T-helper 2 cell treated with Interferon-gamma antibody and Interleukin-4, amounts not matched to agents 5 μg/mL and 100 μg/mL, for 36 hours (primary cell): ENCODE results near the gene FOXC1.
A peak's percentile ranks its signal among the peaks of the same experiment; 100 is the strongest.

Experiments used
- DNase-seq: peaks from one replicate; pipeline ENCODE4 v3.0.0; 2021; ENCODE audit warnings: low spot score
- H3K27ac Mint-ChIP-seq: one replicate; pipeline ENCODE4 v1.8.0; 2021; ENCODE audit warnings: mild to moderate bottlenecking, mixed read lengths
- H3K27me3 Mint-ChIP-seq: one replicate; pipeline ENCODE4 v1.8.0; 2021; ENCODE audit warnings: low read depth, mixed read lengths
- H3K36me3 Mint-ChIP-seq: one replicate; pipeline ENCODE4 v1.8.0; 2021; ENCODE audit warnings: low read depth, mixed read lengths
- H3K4me1 Mint-ChIP-seq: one replicate; pipeline ENCODE4 v1.8.0; 2021; ENCODE audit warnings: low read depth, mixed read lengths
- H3K4me3 Mint-ChIP-seq: one replicate; pipeline ENCODE4 v1.8.0; 2022; ENCODE audit warnings: mild to moderate bottlenecking, moderate library complexity, mixed read lengths
- H3K9me3 Mint-ChIP-seq: one replicate; pipeline ENCODE4 v1.8.0; 2021; ENCODE audit warnings: mixed read lengths

The FOXC1 gene

DNA sequence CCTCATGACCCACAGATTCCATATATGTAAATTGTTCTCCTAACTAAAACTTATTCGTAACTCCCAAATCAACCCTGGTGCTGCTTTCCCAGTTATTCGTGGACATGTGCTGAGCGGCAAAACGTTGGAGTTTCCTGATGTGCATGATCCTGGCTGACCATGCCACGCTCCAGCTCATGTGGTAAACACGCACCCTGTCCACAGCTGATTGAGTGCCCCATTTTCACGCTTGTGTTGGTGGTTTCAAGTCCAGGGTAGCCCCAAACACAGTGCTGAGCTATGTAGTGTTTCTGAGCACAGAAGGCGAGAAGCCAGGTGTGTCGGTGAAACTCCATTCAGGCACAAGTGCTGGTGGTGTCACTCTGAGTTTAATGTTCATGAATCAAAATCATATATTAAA, 19.1 kb upstream of the FOXC1 start:
- Mint-ChIP-seq H3K36me3 (no peaks in the 10 kb centered on the region), H3K27me3 (peaks cover 25% of the 10 kb centered on the region), H3K4me3 (no peak overlapping the region), H3K9me3 (no peaks in the 10 kb centered on the region), H3K27ac (no peak overlapping the region), H3K4me1 (no peaks in the 10 kb centered on the region)
- no peak for DNase-seq

DNA sequence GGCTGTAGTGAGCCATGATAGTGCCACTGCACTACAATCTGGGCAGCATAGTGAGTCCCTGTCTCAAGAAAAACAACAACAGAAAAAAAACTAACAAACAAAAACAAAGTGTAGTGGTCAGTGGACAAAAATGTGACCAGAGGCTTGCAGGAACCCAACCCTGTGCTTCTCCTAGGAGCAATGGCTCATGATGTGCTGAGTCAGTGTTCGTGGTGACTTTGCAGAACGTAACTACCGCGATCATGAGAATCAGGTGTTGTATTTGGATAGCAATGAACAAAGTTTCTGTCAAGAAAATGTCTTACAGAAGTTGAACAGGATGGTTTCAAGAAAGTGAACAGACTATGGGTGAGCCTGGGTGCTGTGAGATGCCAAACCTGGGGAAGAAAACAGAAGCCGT, 18.5 kb upstream of the FOXC1 start:
- H3K4me1 Mint-ChIP-seq: peaks cover 2% of the 10 kb centered on the region
- H3K27me3 Mint-ChIP-seq: peaks cover 29% of the 10 kb centered on the region
- no peaks in the 10 kb centered on the region for H3K36me3 Mint-ChIP-seq
- no peak for DNase-seq
- H3K4me3 Mint-ChIP-seq: no peak overlapping the region
- H3K9me3 Mint-ChIP-seq: no peaks in the 10 kb centered on the region
- no peak overlapping the region for H3K27ac Mint-ChIP-seq

DNA sequence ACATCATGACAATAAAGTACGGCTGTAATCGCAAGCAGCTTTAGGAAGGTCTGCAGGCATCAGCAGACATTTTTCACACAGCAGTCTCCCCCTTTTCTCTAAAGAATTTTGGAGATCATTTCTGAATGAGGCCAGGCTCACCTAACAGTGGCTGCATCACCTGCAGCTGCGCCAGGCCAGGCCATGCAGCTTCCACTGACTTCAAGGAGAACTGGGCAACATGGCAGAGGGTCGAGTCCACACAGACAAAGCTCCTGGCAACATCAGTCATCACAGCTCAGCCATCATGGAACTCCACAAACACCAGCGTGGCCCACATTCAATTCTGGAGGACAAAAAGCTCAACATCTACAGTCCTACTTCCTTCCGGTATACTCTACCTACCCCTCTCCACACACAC, 17.8 kb upstream of the FOXC1 start:
- DNase-seq: no peak
- Mint-ChIP-seq H3K27me3 (peaks cover 36% of the 10 kb centered on the region), H3K36me3 (no peaks in the 10 kb centered on the region), H3K4me1 (peaks cover 2% of the 10 kb centered on the region), H3K4me3 (no peak overlapping the region), H3K27ac (no peak overlapping the region), H3K9me3 (no peaks in the 10 kb centered on the region)

DNA sequence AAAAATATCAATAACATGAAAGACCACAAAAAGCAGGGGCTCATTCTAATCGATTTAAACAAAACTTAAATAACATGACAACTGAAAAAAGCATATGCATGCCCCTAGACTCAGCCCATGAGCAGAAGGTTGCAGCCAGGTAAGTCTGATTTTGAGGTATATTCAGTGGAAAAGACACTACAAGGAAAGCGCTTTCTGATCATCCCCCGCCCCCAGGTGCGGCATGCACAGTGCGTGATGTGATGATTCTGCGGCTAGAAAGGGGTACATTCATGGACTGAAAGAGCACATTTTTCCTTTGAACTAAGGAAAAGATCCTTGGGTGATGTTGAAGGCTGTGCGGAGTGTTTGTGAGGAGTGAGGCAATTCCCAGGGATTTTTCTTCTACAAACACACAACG, 16.9 kb upstream of the FOXC1 start:
- H3K4me1 Mint-ChIP-seq: peaks cover 2% of the 10 kb centered on the region
- H3K36me3 Mint-ChIP-seq: no peaks in the 10 kb centered on the region
- no peak overlapping the region for H3K4me3 Mint-ChIP-seq
- H3K27ac Mint-ChIP-seq: no peak overlapping the region
- no peak for DNase-seq
- peaks cover 41% of the 10 kb centered on the region for H3K27me3 Mint-ChIP-seq
- H3K9me3 Mint-ChIP-seq: no peaks in the 10 kb centered on the region

DNA sequence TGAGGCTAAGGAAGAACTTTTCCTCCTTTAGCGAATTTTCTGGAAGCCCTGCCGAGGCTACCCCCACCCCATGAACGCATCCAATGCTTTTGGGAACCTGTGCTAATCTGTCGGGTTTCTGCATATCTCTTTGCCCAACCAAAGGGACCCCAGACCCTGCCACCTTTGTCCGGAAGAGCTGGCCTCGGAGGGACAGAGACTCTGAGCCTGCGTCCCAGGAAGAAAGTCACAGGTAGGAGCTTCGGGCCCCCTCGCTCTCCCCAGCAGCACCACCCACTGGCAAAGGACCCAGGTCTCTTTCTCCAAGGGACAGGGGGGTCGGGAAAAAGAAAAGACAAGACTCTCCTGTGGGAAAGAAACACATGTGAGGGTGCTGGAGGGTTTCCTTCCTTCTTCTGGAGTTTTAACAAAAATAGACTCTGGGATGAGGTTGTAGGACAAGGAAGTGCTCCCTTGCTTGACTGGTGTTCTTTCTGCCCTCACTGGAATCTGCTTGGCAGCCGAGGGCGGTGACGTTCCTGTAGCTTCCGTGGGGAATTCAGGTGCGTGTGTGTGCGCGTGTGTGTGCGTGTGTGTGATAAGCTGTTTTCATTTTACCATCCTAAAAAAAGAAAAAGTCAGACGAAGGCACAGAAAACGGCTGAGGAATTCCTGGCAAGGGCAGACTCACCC, 16.3 kb upstream of the FOXC1 start:
- Mint-ChIP-seq H3K4me3 (no peak overlapping the region), H3K36me3 (no peaks in the 10 kb centered on the region), H3K27me3 (peaks cover 46% of the 10 kb centered on the region), H3K9me3 (no peaks in the 10 kb centered on the region), H3K27ac (no peak overlapping the region), H3K4me1 (peaks cover 2% of the 10 kb centered on the region)
- no peak for DNase-seq

DNA sequence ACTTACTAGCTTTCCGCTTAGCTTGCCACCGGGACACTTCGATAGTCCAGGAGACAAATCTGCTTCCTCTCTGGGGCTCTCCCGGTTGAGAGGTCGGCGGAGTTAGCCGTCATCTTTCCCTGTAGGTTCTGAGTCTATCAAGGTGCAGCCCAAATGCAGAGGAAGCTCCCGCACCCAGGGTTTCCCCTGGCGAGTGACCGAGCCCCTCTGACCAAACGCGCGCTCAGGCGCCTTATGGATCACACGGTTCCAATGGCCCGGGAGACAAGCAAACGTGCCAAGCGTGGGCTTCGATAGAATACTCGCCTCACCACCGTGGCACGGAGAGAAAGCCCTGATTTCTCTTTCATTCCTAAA, 15.8 kb upstream of the FOXC1 start:
- H3K27me3 Mint-ChIP-seq: peaks cover 48% of the 10 kb centered on the region
- H3K27ac Mint-ChIP-seq: no peak overlapping the region
- no peak for DNase-seq
- no peak overlapping the region for H3K4me3 Mint-ChIP-seq
- no peaks in the 10 kb centered on the region for H3K36me3 Mint-ChIP-seq
- H3K4me1 Mint-ChIP-seq: peaks cover 2% of the 10 kb centered on the region
- H3K9me3 Mint-ChIP-seq: no peaks in the 10 kb centered on the region

DNA sequence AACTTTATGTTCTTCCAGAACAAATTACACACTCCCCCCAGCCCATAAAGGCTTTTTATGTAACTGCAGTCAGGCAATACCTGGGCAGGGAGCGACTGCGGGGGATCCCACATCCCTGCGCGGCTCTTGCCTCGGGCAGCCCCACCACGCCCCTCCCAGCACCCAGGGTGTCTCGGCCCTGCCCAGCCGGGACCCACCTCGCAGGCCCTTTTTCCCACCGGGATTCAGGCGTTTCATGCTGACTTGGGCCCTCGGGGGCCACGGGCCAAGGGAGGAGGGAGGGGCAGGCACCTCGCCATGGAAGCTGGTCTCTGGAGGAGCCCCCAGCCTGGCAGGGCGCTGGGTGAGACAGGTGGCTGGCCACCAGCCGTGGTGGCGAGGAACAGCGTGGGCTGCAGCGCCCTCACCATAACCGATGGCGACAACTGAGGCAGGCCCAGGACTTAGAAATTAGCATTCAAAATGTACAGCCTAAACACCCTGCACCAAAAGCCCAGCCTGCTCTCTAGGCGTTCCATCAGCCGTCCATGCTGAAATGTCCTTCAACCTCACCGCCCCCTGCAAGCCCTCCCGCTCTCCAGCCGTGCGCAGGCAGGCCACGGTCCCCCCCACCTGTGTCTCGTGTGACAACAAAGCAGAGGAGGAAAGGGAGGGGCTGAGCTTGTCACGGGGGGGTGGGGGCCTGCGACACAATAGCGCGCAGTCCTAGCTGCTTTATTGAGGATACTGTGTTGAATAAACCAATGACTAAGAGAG, 15.1 kb upstream of the FOXC1 start:
- no peaks in the 10 kb centered on the region for H3K9me3 Mint-ChIP-seq
- no peaks in the 10 kb centered on the region for H3K36me3 Mint-ChIP-seq
- no peak overlapping the region for H3K27ac Mint-ChIP-seq
- no peak for DNase-seq
- peaks cover 48% of the 10 kb centered on the region for H3K27me3 Mint-ChIP-seq
- no peak overlapping the region for H3K4me3 Mint-ChIP-seq
- H3K4me1 Mint-ChIP-seq: peaks cover 2% of the 10 kb centered on the region

DNA sequence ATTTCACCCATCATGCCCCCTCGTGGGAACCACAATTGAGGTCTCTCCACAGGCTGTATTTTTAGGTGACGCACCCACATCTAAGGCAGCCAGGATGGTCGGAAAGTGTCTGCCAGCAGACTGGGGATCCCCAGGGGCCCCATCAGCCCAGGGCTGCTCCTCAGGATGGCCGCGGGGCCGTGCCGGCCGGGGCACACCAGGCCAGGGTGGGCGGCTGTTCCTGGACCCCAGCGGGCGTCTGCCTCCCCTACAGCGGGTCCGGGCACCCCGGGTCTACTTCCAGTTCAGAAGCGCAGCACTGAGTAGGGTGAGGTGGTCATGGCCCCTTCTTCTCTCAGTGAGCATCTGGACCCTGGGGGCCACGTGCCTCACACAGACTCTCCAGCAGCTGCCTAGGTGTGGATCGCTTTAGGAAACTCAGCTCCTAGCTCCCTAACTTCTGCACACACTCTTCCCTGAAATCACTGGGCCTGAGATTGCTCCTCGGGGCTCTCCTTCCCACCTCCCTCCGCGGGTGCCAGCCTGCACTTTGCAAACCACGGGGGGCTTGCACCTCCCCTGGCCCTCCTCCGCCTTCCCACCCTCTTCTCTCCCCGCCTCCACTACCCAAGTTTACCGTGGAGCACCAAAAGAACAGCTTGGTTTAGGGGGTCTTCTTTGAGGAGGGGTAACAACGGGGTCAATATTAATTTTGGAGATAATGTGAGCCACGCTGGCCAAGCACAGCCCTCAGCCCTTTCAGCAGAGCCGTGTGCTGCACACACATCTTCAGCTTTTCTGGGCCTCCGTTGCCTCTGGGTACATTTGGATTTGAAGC, 14.2 kb upstream of the FOXC1 start:
- no peak overlapping the region for H3K27ac Mint-ChIP-seq
- H3K4me1 Mint-ChIP-seq: peaks cover 2% of the 10 kb centered on the region
- peaks cover 54% of the 10 kb centered on the region for H3K27me3 Mint-ChIP-seq
- no peaks in the 10 kb centered on the region for H3K36me3 Mint-ChIP-seq
- H3K9me3 Mint-ChIP-seq: no peaks in the 10 kb centered on the region
- no peak for DNase-seq
- no peak overlapping the region for H3K4me3 Mint-ChIP-seq

DNA sequence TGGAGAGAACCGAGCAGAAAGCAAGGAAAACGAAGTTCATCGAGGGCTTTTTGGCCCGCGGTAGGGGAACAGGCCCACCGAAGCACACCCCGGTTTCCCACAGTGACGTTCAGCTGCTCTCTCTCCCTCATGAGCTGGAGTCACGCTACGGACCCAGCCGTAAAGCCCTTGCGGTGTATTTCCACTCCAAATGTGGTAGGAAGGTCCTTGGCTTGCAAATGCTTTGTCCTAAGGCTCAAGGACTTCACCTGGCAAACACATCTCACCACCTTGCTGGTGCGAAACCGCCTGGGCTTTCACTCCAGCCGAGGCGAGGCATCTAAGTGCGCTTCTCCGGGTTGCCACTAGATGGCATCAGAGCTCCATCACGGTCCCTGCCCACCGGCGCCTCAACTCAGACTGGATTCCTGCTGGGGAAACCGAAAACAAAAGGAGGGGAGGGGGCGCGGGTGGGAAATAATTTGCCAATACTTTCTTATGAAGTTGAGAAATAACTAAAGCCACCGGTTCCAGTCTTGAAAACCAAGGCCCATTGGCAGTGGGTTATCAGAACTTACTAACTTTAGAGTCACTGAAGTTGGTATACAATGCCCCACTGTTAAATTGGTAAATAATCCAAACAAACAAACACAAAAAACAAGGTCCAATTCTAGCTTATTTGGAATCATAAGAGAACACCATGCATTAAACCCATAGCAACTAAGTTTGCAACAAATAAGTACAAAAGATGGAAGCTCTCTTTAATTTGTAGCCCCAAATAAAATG, 13.4 kb upstream of the FOXC1 start:
- H3K9me3 Mint-ChIP-seq: no peaks in the 10 kb centered on the region
- no peak overlapping the region for H3K27ac Mint-ChIP-seq
- DNase-seq: peak; percentile 40
- peaks cover 2% of the 10 kb centered on the region for H3K4me1 Mint-ChIP-seq
- peaks cover 62% of the 10 kb centered on the region for H3K27me3 Mint-ChIP-seq
- no peak overlapping the region for H3K4me3 Mint-ChIP-seq
- H3K36me3 Mint-ChIP-seq: no peaks in the 10 kb centered on the region

DNA sequence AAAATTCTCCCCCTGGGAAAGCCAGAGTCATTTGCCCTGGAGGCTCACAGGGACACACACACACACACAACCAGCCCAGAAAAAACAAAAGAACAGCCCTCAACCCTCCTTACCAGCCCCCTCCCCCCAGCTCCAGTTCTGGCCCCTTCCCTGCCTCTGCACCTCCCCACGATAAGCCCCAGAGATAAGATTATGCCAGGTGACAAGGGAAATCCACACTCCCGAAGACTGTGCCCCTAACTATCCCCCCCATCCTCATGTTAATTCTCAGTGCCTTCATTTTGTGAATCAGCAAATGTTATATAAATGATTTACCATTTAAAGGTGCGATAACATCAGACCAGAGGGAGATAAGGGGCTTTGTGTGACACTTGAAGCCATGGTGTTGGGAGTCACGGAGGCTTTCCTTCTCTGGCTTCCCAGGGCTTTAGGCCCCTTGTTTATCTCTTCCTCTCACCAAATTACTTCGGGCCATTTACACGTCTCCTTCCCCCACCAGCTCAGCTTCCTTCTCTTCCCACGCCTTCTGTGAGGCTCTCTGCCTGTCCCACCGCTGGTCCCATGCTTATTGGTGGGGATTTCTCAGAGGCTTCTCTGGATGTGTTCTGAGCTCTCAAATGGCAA, 12.5 kb upstream of the FOXC1 start:
- H3K4me3 Mint-ChIP-seq: no peak overlapping the region
- H3K9me3 Mint-ChIP-seq: no peaks in the 10 kb centered on the region
- H3K4me1 Mint-ChIP-seq: peaks cover 2% of the 10 kb centered on the region
- H3K27me3 Mint-ChIP-seq: peaks cover 68% of the 10 kb centered on the region
- no peak for DNase-seq
- no peaks in the 10 kb centered on the region for H3K36me3 Mint-ChIP-seq
- no peak overlapping the region for H3K27ac Mint-ChIP-seq

DNA sequence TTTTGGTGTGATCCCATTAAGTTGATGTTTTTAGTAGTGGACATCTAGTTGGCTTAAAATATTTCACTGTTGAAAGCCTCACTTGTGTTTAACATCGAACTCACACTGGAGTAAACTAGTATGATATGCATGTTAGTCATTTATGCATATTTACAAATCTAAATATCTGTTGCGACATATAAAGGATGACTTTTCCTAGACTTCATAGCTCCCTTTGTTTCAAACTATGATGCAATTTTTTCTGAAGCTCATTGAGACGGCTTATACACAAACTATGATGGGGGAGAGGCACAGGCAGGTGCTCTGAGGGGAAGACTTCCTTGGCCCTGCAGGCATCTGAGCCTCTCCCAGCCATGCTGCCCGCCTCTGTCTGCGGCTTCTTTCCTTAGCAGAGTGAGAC, 11.8 kb upstream of the FOXC1 start:
- Mint-ChIP-seq H3K27ac (no peak overlapping the region), H3K9me3 (no peaks in the 10 kb centered on the region), H3K36me3 (no peaks in the 10 kb centered on the region), H3K4me1 (peaks cover 2% of the 10 kb centered on the region), H3K27me3 (peaks cover 71% of the 10 kb centered on the region), H3K4me3 (no peak overlapping the region)
- DNase-seq: no peak

DNA sequence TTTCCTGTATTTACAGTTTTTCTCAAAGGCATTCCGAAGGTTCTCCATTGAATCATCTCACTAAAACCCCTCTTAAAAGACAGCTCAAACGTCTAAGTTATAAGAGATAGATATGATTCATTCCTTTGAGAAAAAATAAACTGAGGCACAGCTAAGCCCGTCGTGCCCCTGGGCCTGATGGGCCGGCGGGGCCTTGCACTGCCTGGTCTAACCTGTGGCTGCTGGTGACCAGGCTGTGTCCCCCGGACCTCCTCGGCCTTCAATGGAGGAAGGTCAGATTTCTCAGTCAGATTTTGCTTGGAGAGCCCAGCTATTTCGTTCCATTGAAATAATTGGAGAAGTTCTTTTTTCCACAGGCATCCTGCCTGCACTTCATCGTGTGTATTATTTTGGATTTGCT, 11.3 kb upstream of the FOXC1 start:
- no peak overlapping the region for H3K4me3 Mint-ChIP-seq

DNA sequence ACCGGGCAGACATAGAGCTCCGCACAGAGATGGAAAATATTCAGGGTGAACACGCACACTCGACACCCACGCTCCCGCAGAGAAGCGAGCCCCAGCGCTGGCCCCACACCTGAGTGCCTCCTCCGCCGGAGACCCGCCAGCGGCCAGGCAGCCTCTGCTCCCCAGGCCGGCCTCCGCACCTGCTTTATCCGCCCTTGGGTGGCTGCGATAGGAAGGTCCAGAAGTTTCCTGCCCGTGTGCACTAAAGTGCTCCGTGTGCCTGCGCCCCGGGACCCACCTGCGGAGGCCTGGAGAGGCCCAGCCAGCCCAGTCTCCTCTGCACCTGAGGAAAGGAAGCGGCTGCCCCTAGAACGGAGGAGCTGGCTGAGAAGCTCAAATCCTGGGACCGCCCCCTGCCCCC, 10.8 kb upstream of the FOXC1 start:
- no peaks in the 10 kb centered on the region for H3K36me3 Mint-ChIP-seq
- H3K27ac Mint-ChIP-seq: no peak overlapping the region
- H3K4me3 Mint-ChIP-seq: no peak overlapping the region
- peaks cover 2% of the 10 kb centered on the region for H3K4me1 Mint-ChIP-seq
- peaks cover 77% of the 10 kb centered on the region for H3K27me3 Mint-ChIP-seq
- no peaks in the 10 kb centered on the region for H3K9me3 Mint-ChIP-seq
- no peak for DNase-seq

More for the DNA sequence above, 11.3 kb upstream of the FOXC1 start:
- H3K9me3 Mint-ChIP-seq: no peaks in the 10 kb centered on the region
- H3K27me3 Mint-ChIP-seq: peaks cover 75% of the 10 kb centered on the region
- DNase-seq: no peak
- no peaks in the 10 kb centered on the region for H3K36me3 Mint-ChIP-seq
- peaks cover 2% of the 10 kb centered on the region for H3K4me1 Mint-ChIP-seq
- H3K27ac Mint-ChIP-seq: no peak overlapping the region
